HepG2 (cell line): ENCODE measurements around the gene MYOM1. TPM values are rescaled to one million over a fixed set of nuclear protein-coding genes. Genes with fewer than 3 reads are reported as not detected.
A peak's percentile ranks its signal among the peaks of the same experiment; 100 is the strongest.

Experiments used
- CHD2 ChIP-seq: IDR thresholded peaks from 2 replicates; pipeline ENCODE4 v1.6.1; 2011; ENCODE audit warnings: low read depth, low read length, improper control_type of control experiment
- ETV5 ChIP-seq: IDR thresholded peaks from 2 replicates; pipeline ENCODE4 v1.6.1; 2018; ENCODE audit warnings: missing biosample characterization, missing genetic modification reagents, inconsistent platforms, borderline replicate concordance
- HNF1B ChIP-seq: sonication (generic); formaldehyde crosslinking; IDR thresholded peaks from 2 replicates; pipeline ENCODE4 v1.5.1; 2020; ENCODE audit warnings: mild to moderate bottlenecking, moderate library complexity, missing genetic modification reagents
- HNF4A ChIP-seq: sonication (generic); formaldehyde crosslinking; IDR thresholded peaks from 2 replicates; pipeline ENCODE4 v1.4.0; 2020; ENCODE audit warnings: missing genetic modification reagents
- MED13 ChIP-seq: sonication (generic); formaldehyde crosslinking; IDR thresholded peaks from 2 replicates; pipeline ENCODE4 v1.5.0; 2020; ENCODE audit warnings: missing genetic modification reagents
- NONO ChIP-seq, 2 experiments: fragments of 450-650 bp in 1 of 2; sonication (generic) in 1 of 2; formaldehyde crosslinking in 1 of 2; IDR thresholded peaks in 1 of 2; conservative IDR thresholded peaks in 1 of 2; 2 replicates each; pipeline versions ENCODE4 v1.6.1 to v1.8.0; 2017 to 2022; ENCODE audit warnings: mild to moderate bottlenecking in 1 of 2, missing genetic modification reagents in 1 of 2, moderate library complexity in 1 of 2
- PAWR ChIP-seq: sonication (generic); formaldehyde crosslinking; IDR thresholded peaks from 2 replicates; pipeline ENCODE4 v1.4.0; 2020; ENCODE audit warnings: missing genetic modification reagents, mild to moderate bottlenecking, borderline replicate concordance
- SIX4 ChIP-seq: sonication (generic); formaldehyde crosslinking; IDR thresholded peaks from 2 replicates; pipeline ENCODE4 v1.4.0; 2020; ENCODE audit warnings: missing genetic modification reagents
- TEAD3 ChIP-seq: optimal IDR thresholded peaks from 2 replicates; pipeline ENCODE3; 2016; ENCODE audit warnings: borderline replicate concordance
- TFAP4 ChIP-seq: sonication (generic); IDR thresholded peaks from 2 replicates; pipeline ENCODE4 v1.6.1; 2016; ENCODE audit warnings: low read depth, borderline replicate concordance
- TOE1 ChIP-seq: sonication (generic); formaldehyde crosslinking; IDR thresholded peaks from 2 replicates; pipeline ENCODE4 v1.4.0; 2020; ENCODE audit warnings: mild to moderate bottlenecking, missing genetic modification reagents
- ZBTB25 ChIP-seq: IDR thresholded peaks from 2 replicates; pipeline ENCODE4 v1.6.1; 2018; ENCODE audit warnings: missing genetic modification reagents
- ZFP82 ChIP-seq: sonication (generic); formaldehyde crosslinking; IDR thresholded peaks from 2 replicates; pipeline ENCODE4 v1.5.1; 2020; ENCODE audit warnings: mild to moderate bottlenecking, missing genetic modification reagents, borderline replicate concordance
- ZNF329 ChIP-seq: sonication (generic); formaldehyde crosslinking; IDR thresholded peaks from 2 replicates; pipeline ENCODE4 v1.9.0; 2021; ENCODE audit warnings: low read depth, mild to moderate bottlenecking, missing genetic modification reagents
- ZNF354B ChIP-seq: sonication (generic); formaldehyde crosslinking; IDR thresholded peaks from 2 replicates; pipeline ENCODE4 v1.8.0; 2022; ENCODE audit warnings: mild to moderate bottlenecking, missing genetic modification reagents
- ZNF383 ChIP-seq: sonication (generic); formaldehyde crosslinking; IDR thresholded peaks from 2 replicates; pipeline ENCODE4 v1.4.0; 2020; ENCODE audit warnings: missing genetic modification reagents, mild to moderate bottlenecking, borderline replicate concordance
- ZNF547 ChIP-seq: sonication (generic); formaldehyde crosslinking; IDR thresholded peaks from 2 replicates; pipeline ENCODE4 v1.5.1; 2020; ENCODE audit warnings: mild to moderate bottlenecking, missing genetic modification reagents
- ZNF567 ChIP-seq: sonication (generic); formaldehyde crosslinking; IDR thresholded peaks from 2 replicates; pipeline ENCODE4 v1.8.1; 2023; ENCODE audit warnings: mild to moderate bottlenecking, missing genetic modification reagents, borderline replicate concordance
- ZNF777 ChIP-seq: sonication (generic); formaldehyde crosslinking; IDR thresholded peaks from 2 replicates; pipeline ENCODE4 v1.4.0; 2020; ENCODE audit warnings: missing genetic modification reagents
- ZNF891 ChIP-seq: sonication (generic); formaldehyde crosslinking; IDR thresholded peaks from 2 replicates; pipeline ENCODE4 v1.5.0; 2020; ENCODE audit warnings: mild to moderate bottlenecking, missing genetic modification reagents
- polyA plus RNA-seq, 8 experiments: library from polyadenylated mRNA; depleted of rRNA in 3 of 8; stranded (reverse) in 7 of 8; unstranded in 1 of 8; fragments of >200 nt; fragmentation: Illumina TruSeq in 4 of 8; extraction: Trizol in 4 of 8; gene quantifications; 2 replicates each; pipeline versions ENCODE4 v1.2.1 to v1.2.3, GENCODE V29; 2011 to 2016; ENCODE audit warnings: low read depth in 4 of 8, missing spikeins in 1 of 8, mixed read lengths in 1 of 8; ENCODE audit not compliant: insufficient read depth in 1 of 8
- total RNA-seq, 5 experiments: library from RNA; depleted of rRNA; stranded (reverse); fragments of >200 nt; fragmentation: Illumina TruSeq; extraction: Trizol; gene quantifications; 2 replicates each; pipeline ENCODE4 v1.2.3, GENCODE V29; 2016; ENCODE audit warnings: low read depth in 1 of 5
- TF ChIP-seq, protein P1 (sequence below): sonication (generic); formaldehyde crosslinking; IDR thresholded peaks from 2 replicates; pipeline ENCODE4 v1.5.0; 2020; ENCODE audit warnings: missing genetic modification reagents
- TF ChIP-seq, protein P2 (sequence below): sonication (generic); formaldehyde crosslinking; IDR thresholded peaks from 2 replicates; pipeline ENCODE4 v1.4.0; 2020; ENCODE audit warnings: missing genetic modification reagents, borderline replicate concordance

MYOM1 gene
- total and polyA plus RNA-seq, 2 of the 13 experiments (the other 11 are each of a cell fraction or from before 2014, with no cell fraction given), result 0.46 to 0.98 TPM

- TF ChIP-seq SIX4 (peak; percentile 66; the same call in 1 of the 2 replicates), ZNF567 (CRISPR knock-in tag) (no peak), ZNF329 (no peak), HNF1B (peak; percentile 22), PAWR (CRISPR knock-in tag) (no peak), TFAP4 (peak; percentile 27; the same call in 1 of the 2 replicates), NONO (IDR thresholded peaks at IDR 0.05) (peak; percentile 86; the same call in 1 of the 2 replicates), NONO (CRISPR knock-in tag; conservative IDR thresholded peaks at IDR 0.05) (peak; percentile 77; the same call in 1 of the 2 replicates), TEAD3 (CRISPR knock-in tag) (peak; percentile 99), ZBTB25 (CRISPR knock-in tag) (peak; percentile 68; the same call in 1 of the 2 replicates), MED13 (no peak), TOE1 (CRISPR knock-in tag) (0 out of 2 replicates have a peak, but pooled peaks have one; percentile 30), ZNF547 (peak; percentile 39; the same call in 1 of the 2 replicates), ETV5 (CRISPR knock-in tag) (peak; percentile 96), ZFP82 (CRISPR knock-in tag) (peak; percentile 62), ZNF891 (CRISPR knock-in tag) (peak; percentile 77), ZNF777 (CRISPR knock-in tag) (peak; percentile 14; the same call in 1 of the 2 replicates), ZNF383 (CRISPR knock-in tag) (no peak), ZNF354B (CRISPR knock-in tag) (peak; percentile 88; the same call in 1 of the 2 replicates), HNF4A (CRISPR knock-in tag) (no peak), CHD2 (no peak)
- TF ChIP-seq, protein P1, sequence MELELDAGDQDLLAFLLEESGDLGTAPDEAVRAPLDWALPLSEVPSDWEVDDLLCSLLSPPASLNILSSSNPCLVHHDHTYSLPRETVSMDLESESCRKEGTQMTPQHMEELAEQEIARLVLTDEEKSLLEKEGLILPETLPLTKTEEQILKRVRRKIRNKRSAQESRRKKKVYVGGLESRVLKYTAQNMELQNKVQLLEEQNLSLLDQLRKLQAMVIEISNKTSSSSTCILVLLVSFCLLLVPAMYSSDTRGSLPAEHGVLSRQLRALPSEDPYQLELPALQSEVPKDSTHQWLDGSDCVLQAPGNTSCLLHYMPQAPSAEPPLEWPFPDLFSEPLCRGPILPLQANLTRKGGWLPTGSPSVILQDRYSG (CRISPR knock-in tag), result no peak
- TF ChIP-seq, protein P2, sequence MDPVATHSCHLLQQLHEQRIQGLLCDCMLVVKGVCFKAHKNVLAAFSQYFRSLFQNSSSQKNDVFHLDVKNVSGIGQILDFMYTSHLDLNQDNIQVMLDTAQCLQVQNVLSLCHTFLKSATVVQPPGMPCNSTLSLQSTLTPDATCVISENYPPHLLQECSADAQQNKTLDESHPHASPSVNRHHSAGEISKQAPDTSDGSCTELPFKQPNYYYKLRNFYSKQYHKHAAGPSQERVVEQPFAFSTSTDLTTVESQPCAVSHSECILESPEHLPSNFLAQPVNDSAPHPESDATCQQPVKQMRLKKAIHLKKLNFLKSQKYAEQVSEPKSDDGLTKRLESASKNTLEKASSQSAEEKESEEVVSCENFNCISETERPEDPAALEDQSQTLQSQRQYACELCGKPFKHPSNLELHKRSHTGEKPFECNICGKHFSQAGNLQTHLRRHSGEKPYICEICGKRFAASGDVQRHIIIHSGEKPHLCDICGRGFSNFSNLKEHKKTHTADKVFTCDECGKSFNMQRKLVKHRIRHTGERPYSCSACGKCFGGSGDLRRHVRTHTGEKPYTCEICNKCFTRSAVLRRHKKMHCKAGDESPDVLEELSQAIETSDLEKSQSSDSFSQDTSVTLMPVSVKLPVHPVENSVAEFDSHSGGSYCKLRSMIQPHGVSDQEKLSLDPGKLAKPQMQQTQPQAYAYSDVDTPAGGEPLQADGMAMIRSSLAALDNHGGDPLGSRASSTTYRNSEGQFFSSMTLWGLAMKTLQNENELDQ (CRISPR knock-in tag), result no peak
Observed at GRCh38 chr18:3247240-3248061, 27.7 kb upstream of the MYOM1 start, which contains the start of gene MYL12A (continued).
